Panc1 (cell line): Measurements from ENCODE around the gene DDX46. TPM values are rescaled to one million over a fixed set of nuclear protein-coding genes. Genes with fewer than 3 reads are reported as not detected.

Source experiments
- ATAC-seq: fragments of 200-7000 bp; cut with Tn5 transposase; 2 replicates; pipeline ENCODE4 v1.9.1; 2020; ENCODE audit warnings: mild to moderate bottlenecking, moderate library complexity
- BruUV-seq: library from RNA; stranded (reverse); fragments of 400-500 nt; replicated peaks from 2 replicates; lab custom pipeline; 2021; lab: Mats Ljungman, UMichigan
- CTCF ChIA-PET: fragments of 300-600 bp; sonication (Branson Sonifier 250); formaldehyde crosslinking; loops from one replicate; lab custom pipeline; 2022; ENCODE audit warnings: antibody characterized with exemption; lab: Charles Lee
- POLR2A ChIA-PET: fragments of 300-600 bp; sonication (Branson Sonifier 250); formaldehyde crosslinking; loops from one replicate; lab custom pipeline; 2022; ENCODE audit warnings: antibody characterized with exemption; lab: Charles Lee
- DNase-seq: peaks from one replicate; pipeline ENCODE4 v3.0.0-alpha.2; 2010; ENCODE audit warnings: low read depth, low spot score
- H3K27ac ChIP-seq: 2 replicates; pipeline ENCODE4 v1.5.1; 2011; ENCODE audit warnings: mild to moderate bottlenecking, low read length, inconsistent platforms
- H3K27me3 ChIP-seq: fragments of 200-500 bp; sonication (Bioruptor generic); 2 replicates; pipeline ENCODE4 v1.6.0; 2014; ENCODE audit warnings: low read length, inconsistent platforms; ENCODE audit not compliant: control insufficient read depth, insufficient read depth
- H3K36me3 ChIP-seq: fragments of 200-500 bp; sonication (Bioruptor generic); 2 replicates; pipeline ENCODE4 v1.5.1; 2014; ENCODE audit warnings: inconsistent platforms, mild to moderate bottlenecking, low read length, moderate library complexity; ENCODE audit not compliant: control insufficient read depth, insufficient read depth
- H3K4me1 ChIP-seq: 2 replicates; pipeline ENCODE4 v1.5.1; 2011; ENCODE audit warnings: inconsistent platforms, mild to moderate bottlenecking, low read length, moderate library complexity; ENCODE audit not compliant: control insufficient read depth, insufficient read depth
- H3K4me3 ChIP-seq, 2 experiments: 2 replicates each; pipeline ENCODE4 v1.5.1; 2011 to 2012; ENCODE audit warnings: low read depth in 2 of 2, low read length in 2 of 2, mild to moderate bottlenecking in 2 of 2, inconsistent platforms in 1 of 2, moderate library complexity in 1 of 2
- H3K9me3 ChIP-seq: fragments of 200-500 bp; sonication (Bioruptor generic); 2 replicates; pipeline ENCODE4 v1.5.1; 2014; ENCODE audit warnings: low read depth, mild to moderate bottlenecking, inconsistent platforms, low read length, moderate library complexity; ENCODE audit not compliant: control insufficient read depth, insufficient read depth
- POLR2AphosphoS5 ChIP-seq: IDR thresholded peaks from 2 replicates; pipeline ENCODE4 v1.6.1; 2012; ENCODE audit warnings: mild to moderate bottlenecking, low read depth, low read length, moderate library complexity
- SIN3A ChIP-seq: IDR thresholded peaks from 2 replicates; pipeline ENCODE4 v1.6.1; 2012; ENCODE audit warnings: low read depth, mild to moderate bottlenecking, low read length, moderate library complexity, borderline replicate concordance; ENCODE audit not compliant: insufficient read depth
- TCF7L2 ChIP-seq: IDR thresholded peaks from 2 replicates; pipeline ENCODE4 v1.6.1; 2011; ENCODE audit warnings: mild to moderate bottlenecking, low read depth, low read length, inconsistent platforms
- in situ Hi-C: cut with HindIII; loops from 2 replicates; pipeline ENCODE4 v1.10.0; 2016; ENCODE audit warnings: low sequenced_read_pairs, low pct_unique_long_range_greater_than_20kb
- intact Hi-C: fragments of 100-400 bp; cut with micrococcal nuclease; formaldehyde crosslinking; loops from one replicate; pipeline ENCODE4 v1.10.0; 2022; ENCODE audit not compliant: unreplicated experiment
- total RNA-seq: library from RNA; stranded (reverse); gene quantifications from one replicate; pipeline ENCODE4 v1.2.1, GENCODE V29; 2021; ENCODE audit not compliant: unreplicated experiment
- TF ChIP-seq, protein P1 (sequence below): fragments of 450-650 bp; IDR thresholded peaks from 2 replicates; pipeline ENCODE4 v1.5.1; 2017; ENCODE audit warnings: mild to moderate bottlenecking
- TF ChIP-seq, protein P2 (sequence below), 2 experiments: IDR thresholded peaks; 2 replicates each; pipeline ENCODE4 v1.6.1; 2011 to 2012; ENCODE audit warnings: low read depth in 2 of 2, control low read depth in 1 of 2, low read length in 1 of 2, mild to moderate bottlenecking in 1 of 2, moderate library complexity in 1 of 2; ENCODE audit not compliant: insufficient read depth in 1 of 2

The DDX46 gene
- total RNA-seq, 1 experiment from 2014 or later = 90.8 TPM

DNA sequence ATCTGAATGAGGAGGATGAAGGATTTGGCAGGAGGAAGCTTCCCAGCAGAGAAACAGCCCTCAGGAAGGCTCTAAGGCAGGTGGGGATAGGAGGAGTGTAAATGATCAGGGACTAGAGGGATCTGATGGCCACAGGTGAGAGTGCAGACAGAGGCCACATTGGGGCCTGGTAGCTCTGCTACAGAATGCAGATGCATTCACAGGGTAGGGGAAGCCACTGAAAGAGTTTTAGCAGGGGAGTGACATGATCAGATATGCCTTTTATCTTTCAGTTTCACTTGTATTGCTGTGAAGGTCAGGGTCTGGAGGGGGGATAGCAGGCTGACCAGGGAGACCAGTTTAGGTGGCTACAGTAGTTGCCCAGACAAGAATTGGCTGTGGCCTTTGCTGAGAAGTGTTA, 118.6 kb downstream of the DDX46 start:
- H3K9me3 ChIP-seq = no peaks in the 10 kb centered on the region
- ATAC-seq (no peak), DNase-seq (no peak)
- H3K4me1 ChIP-seq = peaks cover 14% of the 10 kb centered on the region
- in situ Hi-C loops (no loop called here), intact Hi-C loops (no loop called here)
- ChIA-PET CTCF (no interaction called here), POLR2A (no interaction called here)
- no TSS peak for BruUV-seq
- no peak overlapping the region for H3K4me3 ChIP-seq
- H3K27me3 ChIP-seq = no peaks in the 10 kb centered on the region
- H3K27ac ChIP-seq = no peak overlapping the region
- TF ChIP-seq TCF7L2 (no peak), SIN3A (no peak), POLR2AphosphoS5 (no peak)
- TF ChIP-seq, protein P1, sequence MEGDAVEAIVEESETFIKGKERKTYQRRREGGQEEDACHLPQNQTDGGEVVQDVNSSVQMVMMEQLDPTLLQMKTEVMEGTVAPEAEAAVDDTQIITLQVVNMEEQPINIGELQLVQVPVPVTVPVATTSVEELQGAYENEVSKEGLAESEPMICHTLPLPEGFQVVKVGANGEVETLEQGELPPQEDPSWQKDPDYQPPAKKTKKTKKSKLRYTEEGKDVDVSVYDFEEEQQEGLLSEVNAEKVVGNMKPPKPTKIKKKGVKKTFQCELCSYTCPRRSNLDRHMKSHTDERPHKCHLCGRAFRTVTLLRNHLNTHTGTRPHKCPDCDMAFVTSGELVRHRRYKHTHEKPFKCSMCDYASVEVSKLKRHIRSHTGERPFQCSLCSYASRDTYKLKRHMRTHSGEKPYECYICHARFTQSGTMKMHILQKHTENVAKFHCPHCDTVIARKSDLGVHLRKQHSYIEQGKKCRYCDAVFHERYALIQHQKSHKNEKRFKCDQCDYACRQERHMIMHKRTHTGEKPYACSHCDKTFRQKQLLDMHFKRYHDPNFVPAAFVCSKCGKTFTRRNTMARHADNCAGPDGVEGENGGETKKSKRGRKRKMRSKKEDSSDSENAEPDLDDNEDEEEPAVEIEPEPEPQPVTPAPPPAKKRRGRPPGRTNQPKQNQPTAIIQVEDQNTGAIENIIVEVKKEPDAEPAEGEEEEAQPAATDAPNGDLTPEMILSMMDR = no peak
- TF ChIP-seq, protein P2, sequence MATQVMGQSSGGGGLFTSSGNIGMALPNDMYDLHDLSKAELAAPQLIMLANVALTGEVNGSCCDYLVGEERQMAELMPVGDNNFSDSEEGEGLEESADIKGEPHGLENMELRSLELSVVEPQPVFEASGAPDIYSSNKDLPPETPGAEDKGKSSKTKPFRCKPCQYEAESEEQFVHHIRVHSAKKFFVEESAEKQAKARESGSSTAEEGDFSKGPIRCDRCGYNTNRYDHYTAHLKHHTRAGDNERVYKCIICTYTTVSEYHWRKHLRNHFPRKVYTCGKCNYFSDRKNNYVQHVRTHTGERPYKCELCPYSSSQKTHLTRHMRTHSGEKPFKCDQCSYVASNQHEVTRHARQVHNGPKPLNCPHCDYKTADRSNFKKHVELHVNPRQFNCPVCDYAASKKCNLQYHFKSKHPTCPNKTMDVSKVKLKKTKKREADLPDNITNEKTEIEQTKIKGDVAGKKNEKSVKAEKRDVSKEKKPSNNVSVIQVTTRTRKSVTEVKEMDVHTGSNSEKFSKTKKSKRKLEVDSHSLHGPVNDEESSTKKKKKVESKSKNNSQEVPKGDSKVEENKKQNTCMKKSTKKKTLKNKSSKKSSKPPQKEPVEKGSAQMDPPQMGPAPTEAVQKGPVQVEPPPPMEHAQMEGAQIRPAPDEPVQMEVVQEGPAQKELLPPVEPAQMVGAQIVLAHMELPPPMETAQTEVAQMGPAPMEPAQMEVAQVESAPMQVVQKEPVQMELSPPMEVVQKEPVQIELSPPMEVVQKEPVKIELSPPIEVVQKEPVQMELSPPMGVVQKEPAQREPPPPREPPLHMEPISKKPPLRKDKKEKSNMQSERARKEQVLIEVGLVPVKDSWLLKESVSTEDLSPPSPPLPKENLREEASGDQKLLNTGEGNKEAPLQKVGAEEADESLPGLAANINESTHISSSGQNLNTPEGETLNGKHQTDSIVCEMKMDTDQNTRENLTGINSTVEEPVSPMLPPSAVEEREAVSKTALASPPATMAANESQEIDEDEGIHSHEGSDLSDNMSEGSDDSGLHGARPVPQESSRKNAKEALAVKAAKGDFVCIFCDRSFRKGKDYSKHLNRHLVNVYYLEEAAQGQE (IDR thresholded peaks at IDR 0.05; ENCODE audit: insufficient read depth in 1 of 2, low read depth in 2 of 2, low read length in 1 of 2) = no peak
- no peaks in the 10 kb centered on the region for H3K36me3 ChIP-seq

DNA sequence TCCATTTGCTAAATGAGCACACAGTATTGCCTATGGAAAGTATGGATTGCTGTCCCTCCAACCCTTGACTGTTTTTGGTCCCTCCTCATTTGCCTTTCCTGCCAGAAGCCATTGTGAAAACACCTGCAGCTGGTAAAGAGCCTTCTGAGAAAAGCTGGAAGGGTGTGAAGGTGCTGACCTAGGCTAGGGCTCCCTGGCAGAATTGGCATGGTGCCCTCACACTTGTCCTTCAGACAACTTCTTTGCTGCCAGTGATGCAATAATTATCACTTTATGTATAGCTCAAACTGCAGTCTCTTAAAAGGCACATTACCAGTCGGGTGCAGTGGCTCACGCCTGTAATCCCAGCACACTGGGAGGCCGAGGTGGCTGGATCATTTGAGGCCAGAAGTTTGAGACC, 119.8 kb downstream of the DDX46 start:
- intact Hi-C loops = no loop called here
- H3K4me3 ChIP-seq = no peak overlapping the region
- TF ChIP-seq, protein P1 = no peak
- TF ChIP-seq, protein P2 (IDR thresholded peaks at IDR 0.05; ENCODE audit: insufficient read depth in 1 of 2, low read depth in 2 of 2, low read length in 1 of 2) = no peak
- TF ChIP-seq SIN3A = no peak
- TF ChIP-seq TCF7L2 = no peak
- no peak for TF ChIP-seq POLR2AphosphoS5
- POLR2A ChIA-PET = no interaction called here
- no peaks in the 10 kb centered on the region for H3K36me3 ChIP-seq
- ATAC-seq = no peak
- in situ Hi-C loops = no loop called here
- no peaks in the 10 kb centered on the region for H3K27me3 ChIP-seq
- H3K4me1 ChIP-seq = peaks cover 12% of the 10 kb centered on the region
- no peak overlapping the region for H3K27ac ChIP-seq
- CTCF ChIA-PET = no interaction called here
- DNase-seq = no peak
- H3K9me3 ChIP-seq = no peaks in the 10 kb centered on the region
- no TSS peak for BruUV-seq
